Neural progenitor cell (in vitro differentiated cells): ENCODE data around the gene TEKT3.

Experiments used
- EZH2 ChIP-seq: fragments of 200-600 bp; sonication (generic); IDR thresholded peaks from 2 replicates; pipeline ENCODE4 v1.6.1; 2017; ENCODE audit warnings: antibody characterized with exemption, mild to moderate bottlenecking, moderate library complexity
- TF ChIP-seq, protein P1 (sequence below): fragments of 200-600 bp; sonication (generic); IDR thresholded peaks from 2 replicates; pipeline ENCODE4 v1.5.1; 2017; ENCODE audit warnings: antibody characterized with exemption, mild to moderate bottlenecking

- TF ChIP-seq, protein P1, sequence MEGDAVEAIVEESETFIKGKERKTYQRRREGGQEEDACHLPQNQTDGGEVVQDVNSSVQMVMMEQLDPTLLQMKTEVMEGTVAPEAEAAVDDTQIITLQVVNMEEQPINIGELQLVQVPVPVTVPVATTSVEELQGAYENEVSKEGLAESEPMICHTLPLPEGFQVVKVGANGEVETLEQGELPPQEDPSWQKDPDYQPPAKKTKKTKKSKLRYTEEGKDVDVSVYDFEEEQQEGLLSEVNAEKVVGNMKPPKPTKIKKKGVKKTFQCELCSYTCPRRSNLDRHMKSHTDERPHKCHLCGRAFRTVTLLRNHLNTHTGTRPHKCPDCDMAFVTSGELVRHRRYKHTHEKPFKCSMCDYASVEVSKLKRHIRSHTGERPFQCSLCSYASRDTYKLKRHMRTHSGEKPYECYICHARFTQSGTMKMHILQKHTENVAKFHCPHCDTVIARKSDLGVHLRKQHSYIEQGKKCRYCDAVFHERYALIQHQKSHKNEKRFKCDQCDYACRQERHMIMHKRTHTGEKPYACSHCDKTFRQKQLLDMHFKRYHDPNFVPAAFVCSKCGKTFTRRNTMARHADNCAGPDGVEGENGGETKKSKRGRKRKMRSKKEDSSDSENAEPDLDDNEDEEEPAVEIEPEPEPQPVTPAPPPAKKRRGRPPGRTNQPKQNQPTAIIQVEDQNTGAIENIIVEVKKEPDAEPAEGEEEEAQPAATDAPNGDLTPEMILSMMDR: no peak
- no peak for TF ChIP-seq EZH2
Observed at GRCh38 chr17:15378243-15378642, 36.8 kb upstream of the TEKT3 start.
